GM19193 (cell line): ENCODE data around the gene ABCA9.

Source experiments
- POLR2A ChIP-seq: IDR thresholded peaks from 4 replicates; pipeline ENCODE4 v1.6.1; 2011; ENCODE audit not compliant: insufficient read depth, insufficient read length; ENCODE audit errors: extremely low read depth

ABCA9 gene, protein sequence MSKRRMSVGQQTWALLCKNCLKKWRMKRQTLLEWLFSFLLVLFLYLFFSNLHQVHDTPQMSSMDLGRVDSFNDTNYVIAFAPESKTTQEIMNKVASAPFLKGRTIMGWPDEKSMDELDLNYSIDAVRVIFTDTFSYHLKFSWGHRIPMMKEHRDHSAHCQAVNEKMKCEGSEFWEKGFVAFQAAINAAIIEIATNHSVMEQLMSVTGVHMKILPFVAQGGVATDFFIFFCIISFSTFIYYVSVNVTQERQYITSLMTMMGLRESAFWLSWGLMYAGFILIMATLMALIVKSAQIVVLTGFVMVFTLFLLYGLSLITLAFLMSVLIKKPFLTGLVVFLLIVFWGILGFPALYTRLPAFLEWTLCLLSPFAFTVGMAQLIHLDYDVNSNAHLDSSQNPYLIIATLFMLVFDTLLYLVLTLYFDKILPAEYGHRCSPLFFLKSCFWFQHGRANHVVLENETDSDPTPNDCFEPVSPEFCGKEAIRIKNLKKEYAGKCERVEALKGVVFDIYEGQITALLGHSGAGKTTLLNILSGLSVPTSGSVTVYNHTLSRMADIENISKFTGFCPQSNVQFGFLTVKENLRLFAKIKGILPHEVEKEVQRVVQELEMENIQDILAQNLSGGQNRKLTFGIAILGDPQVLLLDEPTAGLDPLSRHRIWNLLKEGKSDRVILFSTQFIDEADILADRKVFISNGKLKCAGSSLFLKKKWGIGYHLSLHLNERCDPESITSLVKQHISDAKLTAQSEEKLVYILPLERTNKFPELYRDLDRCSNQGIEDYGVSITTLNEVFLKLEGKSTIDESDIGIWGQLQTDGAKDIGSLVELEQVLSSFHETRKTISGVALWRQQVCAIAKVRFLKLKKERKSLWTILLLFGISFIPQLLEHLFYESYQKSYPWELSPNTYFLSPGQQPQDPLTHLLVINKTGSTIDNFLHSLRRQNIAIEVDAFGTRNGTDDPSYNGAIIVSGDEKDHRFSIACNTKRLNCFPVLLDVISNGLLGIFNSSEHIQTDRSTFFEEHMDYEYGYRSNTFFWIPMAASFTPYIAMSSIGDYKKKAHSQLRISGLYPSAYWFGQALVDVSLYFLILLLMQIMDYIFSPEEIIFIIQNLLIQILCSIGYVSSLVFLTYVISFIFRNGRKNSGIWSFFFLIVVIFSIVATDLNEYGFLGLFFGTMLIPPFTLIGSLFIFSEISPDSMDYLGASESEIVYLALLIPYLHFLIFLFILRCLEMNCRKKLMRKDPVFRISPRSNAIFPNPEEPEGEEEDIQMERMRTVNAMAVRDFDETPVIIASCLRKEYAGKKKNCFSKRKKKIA (N-terminal part only)

DNA sequence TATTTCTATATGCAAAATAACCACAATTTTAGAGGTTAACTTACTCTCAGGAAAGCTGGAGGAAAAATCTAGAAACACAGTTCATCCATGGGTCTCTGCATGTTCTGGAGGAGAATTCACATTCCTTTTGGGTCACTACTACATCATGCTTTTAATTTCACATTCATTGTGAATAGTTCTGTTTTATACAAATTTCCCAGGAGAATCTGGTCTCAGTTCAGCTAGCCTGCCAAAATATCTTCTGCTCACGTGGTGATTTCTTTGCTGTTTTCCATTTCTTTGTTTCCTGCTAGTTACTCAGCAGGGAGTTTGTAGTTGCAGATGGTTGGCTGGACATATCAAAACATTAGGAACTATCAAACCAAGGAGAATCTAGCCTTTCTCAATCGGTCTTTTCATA, at the start of gene ABCA9:
ABCA9 (minus strand) TSS at position 106 of the 400 bp plus-strand sequence. CDS start 9,801 bp downstream, outside the sequence.
- TF ChIP-seq POLR2A: no peak

DNA sequence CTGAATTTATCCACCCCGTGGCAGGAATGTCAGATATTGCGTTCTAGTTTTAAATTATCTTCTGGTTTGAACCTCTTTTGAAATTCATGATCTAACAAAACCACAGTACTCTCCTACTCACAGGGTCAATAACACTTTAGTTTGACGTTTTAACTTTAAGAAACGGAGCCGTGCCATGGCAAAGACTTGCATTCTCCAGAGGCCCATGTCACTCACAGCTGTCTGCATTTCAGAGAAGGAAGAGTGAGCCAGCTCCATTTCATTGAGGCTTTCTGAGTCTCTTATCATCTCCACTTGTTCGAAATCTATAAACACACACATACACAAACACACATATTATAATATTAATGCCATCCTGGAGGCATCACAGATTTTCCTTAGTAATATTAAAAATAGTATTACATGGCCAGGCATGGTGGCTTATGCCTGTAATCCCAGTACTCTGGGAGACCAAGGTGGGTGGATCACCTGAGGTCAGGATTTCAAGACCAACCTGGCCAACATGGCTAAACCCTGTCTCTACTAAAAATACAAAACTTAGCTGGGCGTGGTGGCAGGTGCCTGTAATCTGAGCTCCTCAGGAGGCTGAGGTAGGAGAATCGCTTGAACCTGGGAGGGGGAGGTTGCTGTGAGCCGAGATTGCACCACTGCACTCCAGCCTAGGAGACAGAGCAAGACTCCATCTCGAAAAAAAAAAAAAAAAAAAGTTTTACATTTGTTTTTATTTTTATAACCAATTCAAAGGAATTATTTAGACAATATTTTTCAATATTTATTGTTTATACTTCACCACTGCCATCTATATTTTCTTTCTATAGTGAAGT, 45.4 kb upstream of the ABCA9 start:
- no peak for TF ChIP-seq POLR2A

GRCh38 chr17:69103557-69104233, 43.0 kb upstream of the ABCA9 start:
- TF ChIP-seq POLR2A: no peak

DNA sequence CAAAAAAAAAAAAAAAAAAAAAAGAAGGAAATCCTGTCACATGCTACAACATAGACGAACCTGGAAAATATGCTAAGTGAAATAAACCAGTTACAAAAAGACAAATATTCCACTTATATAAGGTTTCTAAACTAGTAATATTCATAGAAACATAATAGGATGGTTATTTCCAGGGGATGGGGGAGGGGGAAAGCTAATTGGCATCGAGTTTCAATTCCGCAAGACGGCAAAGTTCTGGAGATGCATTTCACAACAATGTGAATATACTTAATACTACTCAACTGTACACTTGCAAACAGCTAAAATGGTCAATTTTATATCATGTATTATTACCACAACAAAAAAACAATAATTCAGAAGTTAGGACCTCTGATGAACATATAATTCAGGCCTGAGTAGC, 37.9 kb upstream of the ABCA9 start:
- TF ChIP-seq POLR2A: no peak

GRCh38 chr17:69096541-69096940, 35.8 kb upstream of the ABCA9 start:
- TF ChIP-seq POLR2A: no peak

- TF ChIP-seq POLR2A: no peak
Observed at GRCh38 chr17:69093995-69094394, 33.3 kb upstream of the ABCA9 start.

- no peak for TF ChIP-seq POLR2A
Observed at GRCh38 chr17:69093279-69093789, 32.6 kb upstream of the ABCA9 start.

DNA sequence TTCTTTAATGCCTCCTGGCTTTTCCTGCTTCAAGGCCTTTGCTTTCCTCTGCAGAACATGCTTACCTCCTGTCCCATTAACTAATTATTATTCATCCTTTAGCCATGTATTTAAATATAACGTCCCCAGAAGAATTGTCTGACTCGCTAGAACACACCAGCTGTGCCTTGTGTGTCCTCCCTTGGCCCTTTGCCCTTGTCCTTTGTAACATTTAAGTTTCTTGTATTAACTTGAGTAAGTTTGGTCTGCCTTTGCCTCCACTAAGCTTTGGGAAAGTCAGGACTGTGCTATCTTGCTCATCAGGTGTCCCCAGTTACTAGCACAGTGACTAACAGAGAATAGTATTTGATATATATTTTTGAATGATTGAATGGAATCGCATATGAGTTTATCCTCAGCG, 29.6 kb upstream of the ABCA9 start:
- TF ChIP-seq POLR2A: no peak

- no peak for TF ChIP-seq POLR2A
Observed at GRCh38 chr17:69088643-69089200, 28.0 kb upstream of the ABCA9 start.

DNA sequence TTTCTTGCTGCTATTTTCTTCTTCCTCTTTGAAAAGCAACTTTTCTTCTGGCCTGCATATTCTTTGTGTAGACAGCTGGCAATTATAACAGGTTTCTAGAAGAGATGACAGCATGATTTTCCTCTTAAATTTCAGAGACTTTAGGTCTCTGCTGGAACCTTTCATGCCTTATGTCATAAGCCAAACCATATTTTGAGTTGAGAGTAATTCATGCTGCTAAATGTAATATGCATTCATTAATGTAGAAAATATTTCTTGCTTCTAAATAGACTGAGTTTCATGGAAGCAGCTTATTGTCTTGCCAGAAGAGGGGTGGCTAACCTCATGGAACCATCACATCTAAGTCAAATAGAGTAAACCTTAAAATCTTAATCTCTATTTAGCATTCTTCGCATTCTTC, 25.9 kb upstream of the ABCA9 start:
- TF ChIP-seq POLR2A: no peak

DNA sequence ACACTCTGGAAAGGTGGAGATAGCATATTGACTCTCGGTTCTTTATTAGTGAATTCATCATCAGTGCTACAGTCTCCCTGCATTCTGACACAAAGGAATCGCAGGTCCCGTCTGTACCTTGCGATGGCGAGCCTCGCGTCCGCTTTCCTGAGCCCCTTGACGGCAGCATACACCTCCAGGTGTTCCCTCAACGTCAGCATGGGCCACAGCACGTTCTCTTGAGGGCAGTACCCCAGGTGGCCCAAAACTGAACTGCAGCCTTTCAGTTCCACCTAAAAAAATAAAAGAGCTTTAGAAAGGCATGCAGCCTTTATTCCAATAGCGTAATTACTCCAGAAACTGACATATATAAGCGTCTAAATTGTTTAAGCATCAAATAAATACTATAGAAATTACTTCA, 24.2 kb upstream of the ABCA9 start:
- no peak for TF ChIP-seq POLR2A

- no peak for TF ChIP-seq POLR2A
Observed at GRCh38 chr17:69082696-69083095, 22.0 kb upstream of the ABCA9 start.

DNA sequence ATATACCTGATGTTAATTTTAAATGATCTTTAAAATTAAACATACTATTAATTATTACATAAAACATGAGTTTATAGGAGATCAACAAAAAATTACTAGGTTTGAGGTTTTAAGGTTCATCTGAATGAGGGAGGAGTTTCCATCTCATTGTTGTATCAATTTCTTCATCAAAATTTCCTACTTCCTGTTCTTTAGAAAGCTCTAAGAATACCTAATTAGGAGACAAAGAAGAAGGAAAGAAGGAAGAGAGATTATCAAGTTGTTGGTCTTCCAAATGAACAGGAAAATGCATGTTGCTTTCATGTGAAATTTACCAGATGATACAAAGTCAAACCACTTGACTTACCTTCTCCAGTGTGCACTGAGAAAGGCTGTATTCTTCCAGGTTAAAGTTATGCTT, 18.1 kb upstream of the ABCA9 start:
- no peak for TF ChIP-seq POLR2A
